HepG2 (cell line): Measurements from ENCODE around the gene PTPN5. TPM values are rescaled to one million over a fixed set of nuclear protein-coding genes. Genes with fewer than 3 reads are reported as not detected.

ENCODE experiments used
- ATAC-seq: fragments of 200-7000 bp; cut with Tn5 transposase; 3 replicates; pipeline ENCODE4 v1.9.1; 2020; ENCODE audit warnings: mild to moderate bottlenecking, moderate library complexity
- BruUV-seq: library from RNA; stranded (reverse); fragments of 400-500 nt; replicated peaks from 2 replicates; lab custom pipeline; 2021; lab: Mats Ljungman, UMichigan
- CTCF ChIA-PET: fragments of 300-600 bp; formaldehyde crosslinking; extraction: SDS; loops from one replicate; lab custom pipeline; 2021; ENCODE audit warnings: low total read pairs, inconsistent platforms, low intra/inter-chr PET ratio; lab: Yijun Ruan, JAX
- POLR2A ChIA-PET: fragments of 350-600 bp; sonication (Branson Sonifier 250); formaldehyde crosslinking; loops from one replicate; lab custom pipeline; 2020; ENCODE audit warnings: antibody characterized with exemption, inconsistent platforms; lab: Yijun Ruan, JAX
- DNase-seq: peaks from one replicate; pipeline ENCODE4 v3.0.0-alpha.2; 2015; ENCODE audit warnings: low spot score
- FAIRE-seq: peaks from 3 replicates; lab custom pipeline; 2011; peaks lifted over from hg19 to GRCh38; lab: Jason Lieb, UNC
- H2AFZ ChIP-seq: one replicate; pipeline ENCODE4 v1.6.1; 2011; ENCODE audit warnings: low read length, inconsistent platforms
- H3K27ac ChIP-seq: fragments of 300-600 bp; 3 replicates; pipeline ENCODE4 v1.8.0; 2011; ENCODE audit warnings: mixed run types, mild to moderate bottlenecking, mixed read lengths, low read length, inconsistent platforms; ENCODE audit not compliant: insufficient read depth; ENCODE audit errors: extremely low read length
- H3K27me3 ChIP-seq, 2 experiments: fragments of 200-600 bp in 1 of 2; 2 replicates in 1 of 2; 3 replicates in 1 of 2; pipeline versions ENCODE4 v1.6.0 to v1.8.0; 2011; ENCODE audit warnings: low read length in 2 of 2, mild to moderate bottlenecking in 2 of 2, moderate library complexity in 2 of 2, inconsistent platforms in 1 of 2; ENCODE audit not compliant: insufficient read depth in 2 of 2, control insufficient read depth in 1 of 2
- H3K36me3 ChIP-seq, 2 experiments: fragments of 200-600 bp in 1 of 2; replicated peaks in 1 of 2; 2 replicates in 1 of 2; 3 replicates in 1 of 2; pipeline versions ENCODE4 v1.5.1 to v1.8.0; 2011; ENCODE audit warnings: low read length in 2 of 2, inconsistent platforms in 1 of 2; ENCODE audit not compliant: insufficient read depth in 2 of 2, control insufficient read depth in 1 of 2
- H3K4me1 ChIP-seq: 2 replicates; pipeline ENCODE4 v1.5.1; 2012; ENCODE audit warnings: low read length, inconsistent platforms; ENCODE audit not compliant: insufficient read depth
- H3K4me2 ChIP-seq: 2 replicates; pipeline ENCODE4 v1.6.0; 2011; ENCODE audit warnings: low read depth, low read length, inconsistent platforms
- H3K4me3 ChIP-seq, 3 experiments: fragments of 200-600 bp in 1 of 3; sonication (generic), shearing (Covaris generic) in 1 of 3; replicated peaks in 1 of 3; 2 replicates each; pipeline ENCODE4 v1.5.1; 2011 to 2016; ENCODE audit warnings: low read length in 3 of 3, inconsistent platforms in 2 of 3, low read depth in 2 of 3, mild to moderate bottlenecking in 2 of 3, control low read depth in 1 of 3, mixed read lengths in 1 of 3; ENCODE audit not compliant: insufficient read depth in 1 of 3
- H3K79me2 ChIP-seq: one replicate; pipeline ENCODE4 v1.6.1; 2011; ENCODE audit warnings: low read length, inconsistent platforms; ENCODE audit not compliant: insufficient read depth
- H3K9ac ChIP-seq: 2 replicates; pipeline ENCODE4 v1.6.0; 2011; ENCODE audit warnings: mild to moderate bottlenecking, low read depth, low read length, inconsistent platforms; ENCODE audit not compliant: insufficient read depth
- H3K9me3 ChIP-seq: 2 replicates; pipeline ENCODE4 v1.5.1; 2012; ENCODE audit warnings: mild to moderate bottlenecking, low read length
- H4K20me1 ChIP-seq: 2 replicates; pipeline ENCODE4 v1.6.0; 2011; ENCODE audit warnings: inconsistent platforms, mild to moderate bottlenecking, low read length, moderate library complexity; ENCODE audit not compliant: insufficient read depth
- CEBPB ChIP-seq: IDR thresholded peaks from 2 replicates; pipeline ENCODE4 v1.6.1; 2011; ENCODE audit warnings: low read depth, low read length, improper control_type of control experiment, borderline replicate concordance
- SRF ChIP-seq: IDR thresholded peaks from 2 replicates; pipeline ENCODE4 v1.6.1; 2011; ENCODE audit warnings: mild to moderate bottlenecking, low read depth, low read length, moderate library complexity
- ZNF646 ChIP-seq: sonication (generic); formaldehyde crosslinking; IDR thresholded peaks from 2 replicates; pipeline ENCODE4 v1.9.0; 2021; ENCODE audit warnings: mild to moderate bottlenecking, missing genetic modification reagents
- WGBS: methylation state at CpG from one replicate; pipeline ENCODE4 v1.1.6; 2017; ENCODE audit warnings: low lambda C conversion rate; 5-methylcytosine and 5-hydroxymethylcytosine counted together
- in situ Hi-C: cut with HindIII; loops from 2 replicates; pipeline ENCODE4 v1.10.0; 2017; ENCODE audit warnings: low pct_unique_long_range_greater_than_20kb; ENCODE audit not compliant: extremely low pct_ligation_motif_present
- intact Hi-C: fragments of 100-400 bp; cut with micrococcal nuclease; formaldehyde crosslinking; loops from one replicate; pipeline ENCODE4 v1.10.0; 2022; ENCODE audit not compliant: unreplicated experiment
- polyA plus RNA-seq, 8 experiments: library from polyadenylated mRNA; depleted of rRNA in 3 of 8; stranded (reverse) in 7 of 8; unstranded in 1 of 8; fragments of >200 nt; fragmentation: Illumina TruSeq in 4 of 8; extraction: Trizol in 4 of 8; gene quantifications; 2 replicates each; pipeline versions ENCODE4 v1.2.1 to v1.2.3, GENCODE V29; 2011 to 2016; ENCODE audit warnings: low read depth in 4 of 8, missing spikeins in 1 of 8, mixed read lengths in 1 of 8; ENCODE audit not compliant: insufficient read depth in 1 of 8
- total RNA-seq, 5 experiments: library from RNA; depleted of rRNA; stranded (reverse); fragments of >200 nt; fragmentation: Illumina TruSeq; extraction: Trizol; gene quantifications; 2 replicates each; pipeline ENCODE4 v1.2.3, GENCODE V29; 2016; ENCODE audit warnings: low read depth in 1 of 5

PTPN5 gene
- total and polyA plus RNA-seq, 2 of the 13 experiments (the other 11 are each of a cell fraction or from before 2014, with no cell fraction given) = not detected

GRCh38 chr11:18804199-18804999 is 12.8 kb upstream of the PTPN5 start:
- 4% methylated on average over 4 of the region's 4 CpGs for WGBS
- POLR2A ChIA-PET = no interaction called here
- no peak for FAIRE-seq
- no peaks in the 10 kb centered on the region; a peak in 1 of 5 replicates for H3K27me3 ChIP-seq
- no peak overlapping the region for H2AFZ ChIP-seq
- H4K20me1 ChIP-seq = no peaks in the 10 kb centered on the region
- in situ Hi-C loops (no loop called here), intact Hi-C loops (no loop called here)
- no peak overlapping the region for H3K4me3 ChIP-seq
- no peaks in the 10 kb centered on the region for H3K36me3 ChIP-seq
- no peaks in the 10 kb centered on the region for H3K9me3 ChIP-seq
- TF ChIP-seq ZNF646 (CRISPR knock-in tag) (no peak), CEBPB (peak; percentile 6; the same call in 1 of the 2 replicates), SRF (no peak)
- CTCF ChIA-PET = no interaction called here
- no peak for DNase-seq
- H3K27ac ChIP-seq = no peak overlapping the region
- no peak overlapping the region for H3K4me2 ChIP-seq
- no peak overlapping the region for H3K9ac ChIP-seq
- no peaks in the 10 kb centered on the region for H3K79me2 ChIP-seq
- BruUV-seq = no TSS peak
- no peak for ATAC-seq
- no peaks in the 10 kb centered on the region for H3K4me1 ChIP-seq
